ENCODE data around the gene KRTAP10-3.

DNA sequence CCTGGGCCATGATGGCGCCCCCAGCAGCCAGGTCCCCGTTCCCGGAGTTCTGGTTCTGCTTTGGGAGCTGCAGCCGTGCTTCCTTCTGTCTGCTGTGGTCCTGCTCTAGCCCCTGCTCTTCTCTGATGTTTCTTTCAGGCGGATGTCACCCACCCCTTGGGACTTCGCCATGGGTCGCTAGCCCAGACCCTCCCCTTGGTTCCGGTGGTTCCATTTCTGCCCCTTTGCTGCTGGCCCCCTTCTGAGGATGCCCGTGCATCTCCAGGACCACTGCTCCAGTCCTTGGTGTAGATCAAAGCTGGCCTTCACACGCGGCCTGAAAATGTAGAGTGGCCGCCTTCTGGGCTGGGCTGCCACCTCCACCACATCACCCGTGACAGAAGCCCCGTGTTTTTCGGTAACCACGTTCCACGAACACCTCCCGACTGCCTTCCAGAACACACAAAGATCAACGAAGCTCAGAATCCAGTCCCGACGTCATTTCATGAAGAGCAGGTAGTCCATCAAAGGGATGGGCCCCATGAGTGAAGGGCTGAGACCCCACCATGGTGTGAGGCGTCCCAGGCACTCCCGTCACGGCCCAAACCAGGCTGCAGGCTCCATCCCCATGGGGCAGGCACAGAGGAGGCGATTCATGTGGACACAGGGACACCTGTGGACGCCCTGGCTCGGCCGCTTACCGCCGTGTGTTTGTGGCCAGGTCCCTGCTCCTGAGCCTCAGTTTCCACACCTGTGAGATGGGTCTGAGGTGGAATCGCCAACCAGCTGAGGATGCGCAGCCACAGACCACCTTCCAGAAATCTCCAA lies 43.0 kb downstream of the KRTAP10-3 start:
- TF ChIP-seq, protein P1, sequence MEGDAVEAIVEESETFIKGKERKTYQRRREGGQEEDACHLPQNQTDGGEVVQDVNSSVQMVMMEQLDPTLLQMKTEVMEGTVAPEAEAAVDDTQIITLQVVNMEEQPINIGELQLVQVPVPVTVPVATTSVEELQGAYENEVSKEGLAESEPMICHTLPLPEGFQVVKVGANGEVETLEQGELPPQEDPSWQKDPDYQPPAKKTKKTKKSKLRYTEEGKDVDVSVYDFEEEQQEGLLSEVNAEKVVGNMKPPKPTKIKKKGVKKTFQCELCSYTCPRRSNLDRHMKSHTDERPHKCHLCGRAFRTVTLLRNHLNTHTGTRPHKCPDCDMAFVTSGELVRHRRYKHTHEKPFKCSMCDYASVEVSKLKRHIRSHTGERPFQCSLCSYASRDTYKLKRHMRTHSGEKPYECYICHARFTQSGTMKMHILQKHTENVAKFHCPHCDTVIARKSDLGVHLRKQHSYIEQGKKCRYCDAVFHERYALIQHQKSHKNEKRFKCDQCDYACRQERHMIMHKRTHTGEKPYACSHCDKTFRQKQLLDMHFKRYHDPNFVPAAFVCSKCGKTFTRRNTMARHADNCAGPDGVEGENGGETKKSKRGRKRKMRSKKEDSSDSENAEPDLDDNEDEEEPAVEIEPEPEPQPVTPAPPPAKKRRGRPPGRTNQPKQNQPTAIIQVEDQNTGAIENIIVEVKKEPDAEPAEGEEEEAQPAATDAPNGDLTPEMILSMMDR (IDR thresholded peaks at IDR 0.05; ENCODE audit: low read depth, low read length): no peak
- no peak for TF ChIP-seq EZH2phosphoT487 (IDR thresholded peaks at IDR 0.05; ENCODE audit: low read depth)
